Measurements from ENCODE around the gene TXNDC8. TPM values are rescaled to one million over a fixed set of nuclear protein-coding genes. Genes with fewer than 3 reads are reported as not detected.
A peak's percentile ranks its signal among the peaks of the same experiment; 100 is the strongest.

TXNDC8 gene
- total RNA-seq, 1 donor, result not detected

DNA sequence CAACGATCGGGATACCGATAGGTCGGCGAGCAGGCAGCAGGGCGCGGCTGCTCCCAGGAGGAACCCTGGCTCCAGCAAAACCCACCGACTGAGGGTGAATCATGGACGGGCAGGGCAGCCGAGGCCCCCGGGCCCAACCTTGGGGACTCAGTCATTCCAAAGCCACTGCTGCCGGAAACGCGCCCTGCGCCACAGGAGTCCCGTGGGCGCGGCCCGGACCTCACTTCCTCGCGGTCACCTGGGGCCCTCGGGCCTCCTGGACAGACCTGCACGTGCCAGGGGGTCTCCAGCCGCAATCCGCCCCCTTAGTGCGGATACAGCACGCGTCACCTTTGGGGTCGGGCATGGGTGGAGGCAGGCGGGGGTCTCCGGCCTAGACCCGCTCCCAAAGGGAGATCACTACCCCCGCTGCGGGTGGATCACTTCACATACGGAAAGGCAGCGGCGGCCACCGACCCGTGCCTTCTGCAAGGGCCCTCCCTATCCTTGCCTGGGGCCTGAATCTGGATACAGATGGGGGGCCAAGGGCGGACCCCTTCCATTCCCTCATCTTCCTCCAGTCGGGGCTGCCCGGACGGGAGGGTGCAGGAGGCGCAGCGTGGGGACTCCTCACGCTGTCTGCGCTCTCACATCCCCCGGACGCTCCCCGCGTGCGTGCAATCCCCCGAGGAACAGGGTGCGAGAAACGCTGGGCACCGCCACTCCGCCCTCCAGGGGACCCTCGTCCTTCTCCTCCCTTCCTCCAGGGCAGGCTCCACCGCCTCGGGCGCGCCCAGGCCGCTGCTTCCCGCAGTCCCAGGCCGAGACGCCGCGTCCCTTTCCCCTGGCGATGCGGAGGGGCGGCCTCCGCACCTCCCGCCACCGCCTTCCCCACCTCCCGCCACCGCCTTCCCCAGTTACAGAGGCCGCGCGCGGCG, 81.9 kb downstream of the TXNDC8 start:
- peaks cover 39% of the 10 kb centered on the region for H4K20me1 ChIP-seq (ENCODE audit: insufficient read depth, low read length)
- peaks cover 4% of the 10 kb centered on the region for H3K36me3 ChIP-seq (ENCODE audit: insufficient read depth, low read length)
- H3K4me1 ChIP-seq (ENCODE audit: insufficient read depth, low read length), result peaks cover 39% of the 10 kb centered on the region
- peak overlapping the region; percentile 72 for H2AFZ ChIP-seq (ENCODE audit: low read length)
- peak overlapping the region; percentile 84 for H3K4me2 ChIP-seq (ENCODE audit: insufficient read depth, low read length)
- H3K27me3 ChIP-seq (ENCODE audit: insufficient read depth, low read length), result no peaks in the 10 kb centered on the region
- peak overlapping the region; percentile 90 for H3K4me3 ChIP-seq (ENCODE audit: insufficient read depth, low read length)
- TF ChIP-seq, protein P1, sequence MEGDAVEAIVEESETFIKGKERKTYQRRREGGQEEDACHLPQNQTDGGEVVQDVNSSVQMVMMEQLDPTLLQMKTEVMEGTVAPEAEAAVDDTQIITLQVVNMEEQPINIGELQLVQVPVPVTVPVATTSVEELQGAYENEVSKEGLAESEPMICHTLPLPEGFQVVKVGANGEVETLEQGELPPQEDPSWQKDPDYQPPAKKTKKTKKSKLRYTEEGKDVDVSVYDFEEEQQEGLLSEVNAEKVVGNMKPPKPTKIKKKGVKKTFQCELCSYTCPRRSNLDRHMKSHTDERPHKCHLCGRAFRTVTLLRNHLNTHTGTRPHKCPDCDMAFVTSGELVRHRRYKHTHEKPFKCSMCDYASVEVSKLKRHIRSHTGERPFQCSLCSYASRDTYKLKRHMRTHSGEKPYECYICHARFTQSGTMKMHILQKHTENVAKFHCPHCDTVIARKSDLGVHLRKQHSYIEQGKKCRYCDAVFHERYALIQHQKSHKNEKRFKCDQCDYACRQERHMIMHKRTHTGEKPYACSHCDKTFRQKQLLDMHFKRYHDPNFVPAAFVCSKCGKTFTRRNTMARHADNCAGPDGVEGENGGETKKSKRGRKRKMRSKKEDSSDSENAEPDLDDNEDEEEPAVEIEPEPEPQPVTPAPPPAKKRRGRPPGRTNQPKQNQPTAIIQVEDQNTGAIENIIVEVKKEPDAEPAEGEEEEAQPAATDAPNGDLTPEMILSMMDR (IDR thresholded peaks at IDR 0.05; ENCODE audit: extremely low read depth, low read depth, low read length), result no peak
- no peaks in the 10 kb centered on the region for H3K9me3 ChIP-seq (ENCODE audit: low read depth, low read length)
- peak; percentile 80 for DNase-seq (ENCODE audit: insufficient read length, low spot score, missing footprints)
- H3K79me2 ChIP-seq (ENCODE audit: insufficient read depth, low read length), result peaks cover 56% of the 10 kb centered on the region
- H3K27ac ChIP-seq (ENCODE audit: low read depth, low read length), result peak overlapping the region; percentile 89

DNA sequence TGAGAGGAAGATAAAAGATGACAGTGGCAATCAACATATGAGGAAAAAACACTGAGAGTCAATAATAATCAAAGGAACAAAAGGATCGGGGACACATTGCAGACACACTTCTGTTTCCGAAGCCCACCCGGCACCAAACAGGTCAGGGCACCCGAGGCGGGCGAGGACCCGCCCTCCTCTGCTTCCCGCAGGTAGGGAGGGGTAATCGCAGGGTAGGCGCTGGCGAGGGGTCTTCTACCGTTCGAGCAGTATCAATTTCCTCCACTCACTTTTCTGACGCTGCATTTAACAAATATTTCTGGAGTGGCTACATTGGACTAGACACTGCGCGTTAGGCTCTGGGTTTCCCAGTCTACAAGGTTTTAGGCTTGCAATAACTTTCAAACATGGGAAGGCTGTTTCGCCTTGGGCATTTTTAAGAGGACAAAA, 82.6 kb downstream of the TXNDC8 start:
- TF ChIP-seq, protein P1 (IDR thresholded peaks at IDR 0.05; ENCODE audit: extremely low read depth, low read depth, low read length), result no peak

DNA sequence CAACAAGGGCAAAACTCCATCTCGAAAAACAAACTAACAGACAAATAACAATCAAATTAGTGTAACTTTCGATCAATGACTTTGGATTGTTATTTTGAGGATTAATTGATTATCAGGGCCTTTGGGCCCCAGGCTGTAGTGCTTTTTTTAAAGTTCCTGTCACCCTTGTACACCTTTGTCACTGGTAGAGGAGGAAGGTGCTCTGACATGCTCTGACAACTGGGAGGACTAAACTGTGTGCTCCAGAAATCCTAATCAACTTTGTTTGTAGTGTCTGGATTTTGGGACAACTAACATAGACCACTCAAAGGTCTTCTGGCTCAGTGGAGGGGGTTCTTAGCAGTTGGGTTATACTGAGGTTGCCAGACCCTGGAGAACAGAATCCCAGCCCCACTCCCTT, 83.2 kb downstream of the TXNDC8 start:
- peak overlapping the region; percentile 89 for H3K27ac ChIP-seq (ENCODE audit: low read depth, low read length)
- peaks cover 51% of the 10 kb centered on the region for H4K20me1 ChIP-seq (ENCODE audit: insufficient read depth, low read length)
- TF ChIP-seq, protein P1 (IDR thresholded peaks at IDR 0.05; ENCODE audit: extremely low read depth, low read depth, low read length), result no peak
- no peak for DNase-seq (ENCODE audit: insufficient read length, low spot score, missing footprints)
- H3K4me1 ChIP-seq (ENCODE audit: insufficient read depth, low read length), result peaks cover 39% of the 10 kb centered on the region
- H3K27me3 ChIP-seq (ENCODE audit: insufficient read depth, low read length), result no peaks in the 10 kb centered on the region
- H3K4me3 ChIP-seq (ENCODE audit: insufficient read depth, low read length), result peak overlapping the region; percentile 90
- peaks cover 16% of the 10 kb centered on the region for H3K36me3 ChIP-seq (ENCODE audit: insufficient read depth, low read length)
- H3K79me2 ChIP-seq (ENCODE audit: insufficient read depth, low read length), result peaks cover 68% of the 10 kb centered on the region
- no peaks in the 10 kb centered on the region for H3K9me3 ChIP-seq (ENCODE audit: low read depth, low read length)
- no peak overlapping the region for H2AFZ ChIP-seq (ENCODE audit: low read length)
- H3K4me2 ChIP-seq (ENCODE audit: insufficient read depth, low read length), result peak overlapping the region; percentile 84

More for the DNA sequence above, 82.6 kb downstream of the TXNDC8 start:
- H3K4me2 ChIP-seq (ENCODE audit: insufficient read depth, low read length), result peak overlapping the region; percentile 84
- no peaks in the 10 kb centered on the region for H3K27me3 ChIP-seq (ENCODE audit: insufficient read depth, low read length)
- peak overlapping the region; percentile 72 for H2AFZ ChIP-seq (ENCODE audit: low read length)
- peak overlapping the region; percentile 89 for H3K27ac ChIP-seq (ENCODE audit: low read depth, low read length)
- no peaks in the 10 kb centered on the region for H3K9me3 ChIP-seq (ENCODE audit: low read depth, low read length)
- peaks cover 39% of the 10 kb centered on the region for H3K4me1 ChIP-seq (ENCODE audit: insufficient read depth, low read length)
- peaks cover 11% of the 10 kb centered on the region for H3K36me3 ChIP-seq (ENCODE audit: insufficient read depth, low read length)
- peak overlapping the region; percentile 90 for H3K4me3 ChIP-seq (ENCODE audit: insufficient read depth, low read length)
- peaks cover 45% of the 10 kb centered on the region for H4K20me1 ChIP-seq (ENCODE audit: insufficient read depth, low read length)
- peaks cover 63% of the 10 kb centered on the region for H3K79me2 ChIP-seq (ENCODE audit: insufficient read depth, low read length)
- no peak for DNase-seq (ENCODE audit: insufficient read length, low spot score, missing footprints)

Small RNA genes within 50 kb of the gene (small RNA-seq; reads per million reads assigned to genes)
- gene RNU6-1039P, result not detected

Other genes starting within 250 kb of the TXNDC8 start
- not detected in 2 replicates for gene C9orf152, start 129.7 kb downstream of the TXNDC8 start, total RNA-seq
- 234 and 258 TPM in 2 replicates for gene TXN, start 81.4 kb downstream of the TXNDC8 start, total RNA-seq
- gene SVEP1, start 241.9 kb upstream of the TXNDC8 start, total RNA-seq, result 37.6 and 43.0 TPM in 2 replicates